RWPE2 (cell line): Measurements from ENCODE around the gene TSACC.
"Not testable (repeated sequence)": the region's sequence is repeated elsewhere in the genome, so short reads cannot be mapped to it uniquely, and the experiment has no call there.

ENCODE experiments used
- ATAC-seq: fragments of 200-7000 bp; cut with Tn5 transposase; 3 replicates; pipeline ENCODE4 v1.9.1; 2021; ENCODE audit warnings: low read depth
- DNase-seq: peaks from one replicate; pipeline ENCODE4 v3.0.0-alpha.2; 2020; ENCODE audit warnings: low spot score
- H3K27ac ChIP-seq: fragments of 450-650 bp; 2 replicates; pipeline ENCODE4 v1.5.1; 2017; ENCODE audit warnings: mild to moderate bottlenecking; ENCODE audit not compliant: poor library complexity, severe bottlenecking
- H3K27me3 ChIP-seq: fragments of 250-450 bp; sonication (Bioruptor Pico); 2 replicates; pipeline ENCODE4 v1.5.1; 2021; ENCODE audit warnings: mild to moderate bottlenecking, moderate library complexity; ENCODE audit not compliant: insufficient read depth, poor library complexity, severe bottlenecking
- H3K36me3 ChIP-seq: fragments of 250-450 bp; sonication (Bioruptor Pico); 2 replicates; pipeline ENCODE4 v1.5.1; 2020; ENCODE audit warnings: low read depth, mild to moderate bottlenecking, moderate library complexity
- H3K4me1 ChIP-seq: fragments of 250-450 bp; sonication (Bioruptor Pico); 2 replicates; pipeline ENCODE4 v1.5.1; 2021; ENCODE audit warnings: mild to moderate bottlenecking, moderate library complexity; ENCODE audit not compliant: insufficient read depth, poor library complexity, severe bottlenecking
- H3K4me3 ChIP-seq: fragments of 250-450 bp; sonication (Bioruptor Pico); 2 replicates; pipeline ENCODE4 v1.5.1; 2021; ENCODE audit warnings: mild to moderate bottlenecking, moderate library complexity; ENCODE audit not compliant: severe bottlenecking
- H3K9me3 ChIP-seq: fragments of 250-450 bp; sonication (Bioruptor Pico); 2 replicates; pipeline ENCODE4 v1.5.1; 2021; ENCODE audit warnings: mild to moderate bottlenecking, moderate library complexity; ENCODE audit not compliant: severe bottlenecking
- CTCF ChIP-seq: fragments of 450-650 bp; IDR thresholded peaks from one replicate; pipeline ENCODE4 v1.5.1; 2017; ENCODE audit warnings: mild to moderate bottlenecking, moderate library complexity; ENCODE audit not compliant: poor library complexity, severe bottlenecking

Gene TSACC

GRCh38 chr1:156344409-156344808, 6.1 kb downstream of the TSACC start:
- DNase-seq (no peak), ATAC-seq (no peak)
- peaks cover 5% of the 10 kb centered on the region for H3K27me3 ChIP-seq
- no peak overlapping the region for H3K27ac ChIP-seq
- no peak for TF ChIP-seq CTCF
- H3K4me1 ChIP-seq = no peaks in the 10 kb centered on the region
- H3K36me3 ChIP-seq = no peaks in the 10 kb centered on the region
- no peak overlapping the region for H3K4me3 ChIP-seq
- H3K9me3 ChIP-seq = no peaks in the 10 kb centered on the region

GRCh38 chr1:156346035-156346434, 7.7 kb downstream of the TSACC start:
- not testable (repeated sequence) for H3K27me3 ChIP-seq, H3K27ac ChIP-seq, ATAC-seq, H3K4me3 ChIP-seq, H3K9me3 ChIP-seq, DNase-seq, H3K36me3 ChIP-seq, H3K4me1 ChIP-seq

GRCh38 chr1:156346636-156347035, 8.3 kb downstream of the TSACC start:
- H3K9me3 ChIP-seq = no peaks in the 10 kb centered on the region
- H3K4me3 ChIP-seq = no peak overlapping the region
- peaks cover 5% of the 10 kb centered on the region for H3K27me3 ChIP-seq
- no peak overlapping the region for H3K27ac ChIP-seq
- ATAC-seq = no peak
- TF ChIP-seq CTCF = no peak
- no peaks in the 10 kb centered on the region for H3K36me3 ChIP-seq
- DNase-seq = no peak
- H3K4me1 ChIP-seq = no peaks in the 10 kb centered on the region

GRCh38 chr1:156347331-156347730, 9.0 kb downstream of the TSACC start:
- Histone ChIP-seq H3K36me3 (no peaks in the 10 kb centered on the region), H3K27ac (no peak overlapping the region), H3K9me3 (no peaks in the 10 kb centered on the region), H3K4me1 (no peaks in the 10 kb centered on the region), H3K4me3 (no peak overlapping the region), H3K27me3 (peaks cover 5% of the 10 kb centered on the region)
- DNase-seq (no peak), ATAC-seq (no peak)
- no peak for TF ChIP-seq CTCF

GRCh38 chr1:156352481-156352880, 14.2 kb downstream of the TSACC start:
- not testable (repeated sequence) for DNase-seq, H3K4me3 ChIP-seq, H3K9me3 ChIP-seq, H3K27ac ChIP-seq, H3K36me3 ChIP-seq, ATAC-seq, H3K4me1 ChIP-seq, H3K27me3 ChIP-seq

GRCh38 chr1:156356262-156356874, 18.0 kb downstream of the TSACC start:
- Histone ChIP-seq H3K9me3 (no peaks in the 10 kb centered on the region), H3K4me1 (no peaks in the 10 kb centered on the region), H3K27me3 (peaks cover 5% of the 10 kb centered on the region), H3K36me3 (no peaks in the 10 kb centered on the region), H3K4me3 (no peak overlapping the region), H3K27ac (no peak overlapping the region)
- no peak for DNase-seq
- no peak for TF ChIP-seq CTCF
- ATAC-seq = no peak
